GM12891 (cell line): ENCODE data around the gene RPP25L.

Source experiments
- POLR2A ChIP-seq: IDR thresholded peaks from 2 replicates; pipeline ENCODE4 v1.6.1; 2011; ENCODE audit warnings: low read depth, low read length, control low read depth
- POLR2AphosphoS5 ChIP-seq: IDR thresholded peaks from 2 replicates; pipeline ENCODE4 v1.6.1; 2011; ENCODE audit warnings: low read depth, low read length, control low read depth
- SPI1 ChIP-seq: IDR thresholded peaks from 2 replicates; pipeline ENCODE4 v1.6.1; 2011; ENCODE audit warnings: low read depth, low read length, control low read depth
- TAF1 ChIP-seq: IDR thresholded peaks from 2 replicates; pipeline ENCODE4 v1.6.1; 2011; ENCODE audit warnings: low read depth, low read length, control low read depth

- TF ChIP-seq SPI1: no peak
- TF ChIP-seq POLR2AphosphoS5: no peak
- no peak for TF ChIP-seq TAF1
- no peak for TF ChIP-seq POLR2A
These were observed 12.4 kb downstream of the RPP25L start for GRCh38 chr9:34599546-34599945.
